Activated naive CD8-positive, alpha-beta T cell treated with anti-CD3 and anti-CD28 coated beads, Interleukin-2, amount 50 U/mL, for 24 hours (primary cell): Measurements from ENCODE around the gene SLC29A2.

ENCODE experiments used
- ATAC-seq: fragments of 150-1000 bp; cut with Tn5 transposase; one replicate; pipeline ENCODE4 v1.10.0; 2021
- DNase-seq: peaks from one replicate; pipeline ENCODE4 v3.0.0; 2021
- H3K27ac Mint-ChIP-seq: one replicate; pipeline ENCODE4 v1.8.0; 2021; ENCODE audit warnings: mild to moderate bottlenecking, mixed read lengths
- H3K27me3 Mint-ChIP-seq: one replicate; pipeline ENCODE4 v1.8.0; 2021; ENCODE audit warnings: mixed read lengths
- H3K36me3 Mint-ChIP-seq: one replicate; pipeline ENCODE4 v1.8.0; 2021; ENCODE audit warnings: low read depth, mixed read lengths
- H3K4me1 Mint-ChIP-seq: one replicate; pipeline ENCODE4 v1.8.0; 2021; ENCODE audit warnings: mixed read lengths
- H3K4me3 Mint-ChIP-seq: one replicate; pipeline ENCODE4 v1.8.0; 2021; ENCODE audit warnings: mild to moderate bottlenecking, moderate library complexity, mixed read lengths
- H3K9me3 Mint-ChIP-seq: one replicate; pipeline ENCODE4 v1.8.0; 2021; ENCODE audit warnings: mixed read lengths

SLC29A2 gene

GRCh38 chr11:66346476-66347424 is 24.8 kb downstream of the SLC29A2 start:
- ATAC-seq (no peak), DNase-seq (no peak)
- no peaks in the 10 kb centered on the region for H3K9me3 Mint-ChIP-seq
- peaks cover 46% of the 10 kb centered on the region for H3K4me1 Mint-ChIP-seq
- peaks cover 3% of the 10 kb centered on the region for H3K27me3 Mint-ChIP-seq
- peaks cover 14% of the 10 kb centered on the region for H3K36me3 Mint-ChIP-seq
- H3K27ac Mint-ChIP-seq = peak overlapping the region; percentile 91
- peak overlapping the region; percentile 94 for H3K4me3 Mint-ChIP-seq

DNA sequence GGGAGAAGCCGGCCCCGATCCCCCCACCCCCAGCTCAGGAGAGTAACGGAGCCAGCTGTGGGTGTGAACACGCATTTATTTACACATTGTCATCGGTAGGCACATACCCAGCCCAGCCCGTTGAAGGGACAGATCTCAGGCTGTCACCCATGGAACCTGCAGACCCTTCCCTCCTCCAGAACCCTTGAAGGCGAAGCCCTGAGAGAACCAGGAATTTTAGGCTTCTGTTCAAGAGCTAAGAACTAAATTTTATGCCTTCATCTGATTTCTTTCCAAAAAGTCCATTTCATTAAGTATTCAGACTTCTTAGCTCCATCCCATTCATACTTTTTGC is 26.3 kb downstream of the SLC29A2 start:
- peaks cover 3% of the 10 kb centered on the region for H3K27me3 Mint-ChIP-seq
- peaks cover 49% of the 10 kb centered on the region for H3K4me1 Mint-ChIP-seq

GRCh38 chr11:66344550-66345315 is 26.8 kb downstream of the SLC29A2 start, which contains the start of gene BRMS1:
Gene BRMS1, minus strand, starts transcription at chr11:66345104. Its CDS starts 2,870 bp downstream, at chr11:66342234.
- H3K27ac Mint-ChIP-seq = peak within 1 kb of the TSS; percentile 91
- peaks cover 23% of the 10 kb centered on the region for H3K36me3 Mint-ChIP-seq
- no peaks in the 10 kb centered on the region for H3K9me3 Mint-ChIP-seq
- peak within 1 kb of the TSS; percentile 94 for H3K4me3 Mint-ChIP-seq
- peaks cover 49% of the 10 kb centered on the region for H3K4me1 Mint-ChIP-seq
- peak; percentile 75 for ATAC-seq
- DNase-seq = peak; percentile 97
- H3K27me3 Mint-ChIP-seq = peaks cover 3% of the 10 kb centered on the region

More for the DNA sequence above, 26.3 kb downstream of the SLC29A2 start:
- Mint-ChIP-seq H3K4me3 (peak overlapping the region; percentile 94), H3K9me3 (no peaks in the 10 kb centered on the region), H3K27ac (peak overlapping the region; percentile 91), H3K36me3 (peaks cover 23% of the 10 kb centered on the region)
- peak; percentile 2 for ATAC-seq
- no peak for DNase-seq

- Mint-ChIP-seq H3K9me3 (no peaks in the 10 kb centered on the region), H3K27ac (peak overlapping the region; percentile 55), H3K36me3 (peaks cover 30% of the 10 kb centered on the region), H3K4me1 (peaks cover 54% of the 10 kb centered on the region), H3K27me3 (peaks cover 3% of the 10 kb centered on the region), H3K4me3 (peak overlapping the region; percentile 94)
- ATAC-seq (no peak), DNase-seq (no peak)
Measured at GRCh38 chr11:66343176-66343575, 28.4 kb downstream of the SLC29A2 start.

DNA sequence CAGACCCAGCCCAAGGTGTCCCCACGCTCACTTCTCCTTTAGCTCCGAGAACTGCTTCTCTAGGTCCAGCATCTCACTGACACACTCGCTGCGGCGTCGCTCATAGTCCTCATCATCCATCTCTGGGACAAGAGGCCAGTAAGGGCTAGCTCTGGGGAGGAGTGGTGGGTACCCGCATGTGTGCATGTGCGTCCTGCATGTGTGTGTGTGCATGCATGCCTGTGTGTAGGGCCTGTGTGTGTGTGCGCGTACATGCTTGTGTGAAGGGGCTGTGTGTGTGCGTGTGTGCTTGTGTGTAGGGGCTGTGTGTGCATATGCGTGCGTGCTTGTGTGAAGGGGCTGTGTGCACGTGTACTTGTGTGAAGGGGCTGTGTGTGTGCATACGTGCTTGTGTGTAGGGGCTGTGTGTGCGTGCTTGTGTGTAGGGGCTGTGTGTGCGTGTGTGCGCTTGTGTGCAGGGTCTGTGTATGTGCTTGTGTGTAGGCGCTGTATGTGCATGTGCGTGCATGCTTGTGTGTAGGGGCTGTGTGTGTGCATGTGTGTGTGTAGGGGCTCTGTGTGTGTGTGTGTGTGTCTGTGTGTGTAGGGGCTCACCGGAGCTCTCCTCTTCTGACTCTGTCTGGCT is 29.9 kb downstream of the SLC29A2 start:
- no peak for DNase-seq
- Mint-ChIP-seq H3K4me3 (no peak overlapping the region), H3K36me3 (peaks cover 37% of the 10 kb centered on the region), H3K4me1 (peaks cover 65% of the 10 kb centered on the region), H3K9me3 (no peaks in the 10 kb centered on the region), H3K27me3 (no peaks in the 10 kb centered on the region), H3K27ac (no peak overlapping the region)
- no peak for ATAC-seq

- peaks cover 37% of the 10 kb centered on the region for H3K36me3 Mint-ChIP-seq
- no peak overlapping the region for H3K4me3 Mint-ChIP-seq
- H3K27me3 Mint-ChIP-seq = no peaks in the 10 kb centered on the region
- no peak overlapping the region for H3K27ac Mint-ChIP-seq
- no peaks in the 10 kb centered on the region for H3K9me3 Mint-ChIP-seq
- DNase-seq (no peak), ATAC-seq (no peak)
- peaks cover 65% of the 10 kb centered on the region for H3K4me1 Mint-ChIP-seq
Measured at GRCh38 chr11:66340596-66341501, 30.7 kb downstream of the SLC29A2 start.

DNA sequence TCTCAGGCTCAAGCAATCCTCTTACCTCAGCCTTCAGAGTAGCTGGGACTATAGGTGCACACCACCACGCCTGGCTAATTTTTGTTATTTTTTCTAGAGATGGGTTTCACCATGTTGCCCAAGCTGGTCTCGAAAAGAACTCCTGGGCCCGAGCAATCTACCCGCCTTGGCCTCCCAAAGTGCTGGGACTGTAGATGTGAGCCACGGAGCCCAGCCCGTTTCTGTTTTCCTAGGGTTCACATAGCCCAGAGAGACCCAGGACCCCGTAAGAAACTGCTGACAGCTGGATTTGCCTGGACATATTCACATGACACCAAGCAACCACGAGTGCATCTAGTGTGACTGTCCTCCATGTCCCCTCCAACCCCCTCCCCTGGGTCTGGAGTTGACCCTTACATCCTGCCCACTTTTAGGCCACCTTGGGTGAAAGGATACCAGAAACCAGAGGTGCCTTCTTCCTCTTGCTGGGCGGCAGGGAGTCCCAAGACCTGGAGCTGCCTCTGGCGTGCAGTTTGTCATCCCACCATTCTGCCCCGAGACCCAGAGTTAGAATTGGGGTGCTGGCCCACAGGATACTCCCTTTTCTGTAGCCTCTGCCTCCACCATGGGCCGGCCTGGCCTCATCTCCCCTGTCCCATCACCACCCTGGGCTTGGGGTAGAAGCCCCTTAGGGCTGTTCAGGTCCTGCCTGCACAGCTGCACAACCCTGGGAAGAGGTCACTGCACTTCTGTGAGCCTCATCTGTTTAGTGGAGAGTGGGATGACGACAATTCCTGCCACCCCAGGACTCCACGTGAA is 31.7 kb downstream of the SLC29A2 start:
- DNase-seq = no peak
- H3K36me3 Mint-ChIP-seq = peaks cover 37% of the 10 kb centered on the region
- peaks cover 57% of the 10 kb centered on the region for H3K4me1 Mint-ChIP-seq
- H3K4me3 Mint-ChIP-seq = no peak overlapping the region
- no peak for ATAC-seq
- no peak overlapping the region for H3K27ac Mint-ChIP-seq
- no peaks in the 10 kb centered on the region for H3K9me3 Mint-ChIP-seq
- H3K27me3 Mint-ChIP-seq = peaks cover 2% of the 10 kb centered on the region

GRCh38 chr11:66339162-66339675 is 32.3 kb downstream of the SLC29A2 start:
- H3K4me3 Mint-ChIP-seq = no peak overlapping the region
- no peaks in the 10 kb centered on the region for H3K9me3 Mint-ChIP-seq
- peaks cover 2% of the 10 kb centered on the region for H3K27me3 Mint-ChIP-seq
- DNase-seq (no peak), ATAC-seq (no peak)
- H3K4me1 Mint-ChIP-seq = peaks cover 50% of the 10 kb centered on the region
- H3K36me3 Mint-ChIP-seq = peaks cover 35% of the 10 kb centered on the region
- no peak overlapping the region for H3K27ac Mint-ChIP-seq

GRCh38 chr11:66338276-66339161 is 33.0 kb downstream of the SLC29A2 start:
- H3K9me3 Mint-ChIP-seq = no peaks in the 10 kb centered on the region
- no peak for DNase-seq
- H3K4me1 Mint-ChIP-seq = peaks cover 43% of the 10 kb centered on the region
- H3K27ac Mint-ChIP-seq = peak overlapping the region; percentile 8
- peaks cover 35% of the 10 kb centered on the region for H3K36me3 Mint-ChIP-seq
- H3K4me3 Mint-ChIP-seq = no peak overlapping the region
- no peak for ATAC-seq
- peaks cover 2% of the 10 kb centered on the region for H3K27me3 Mint-ChIP-seq

DNA sequence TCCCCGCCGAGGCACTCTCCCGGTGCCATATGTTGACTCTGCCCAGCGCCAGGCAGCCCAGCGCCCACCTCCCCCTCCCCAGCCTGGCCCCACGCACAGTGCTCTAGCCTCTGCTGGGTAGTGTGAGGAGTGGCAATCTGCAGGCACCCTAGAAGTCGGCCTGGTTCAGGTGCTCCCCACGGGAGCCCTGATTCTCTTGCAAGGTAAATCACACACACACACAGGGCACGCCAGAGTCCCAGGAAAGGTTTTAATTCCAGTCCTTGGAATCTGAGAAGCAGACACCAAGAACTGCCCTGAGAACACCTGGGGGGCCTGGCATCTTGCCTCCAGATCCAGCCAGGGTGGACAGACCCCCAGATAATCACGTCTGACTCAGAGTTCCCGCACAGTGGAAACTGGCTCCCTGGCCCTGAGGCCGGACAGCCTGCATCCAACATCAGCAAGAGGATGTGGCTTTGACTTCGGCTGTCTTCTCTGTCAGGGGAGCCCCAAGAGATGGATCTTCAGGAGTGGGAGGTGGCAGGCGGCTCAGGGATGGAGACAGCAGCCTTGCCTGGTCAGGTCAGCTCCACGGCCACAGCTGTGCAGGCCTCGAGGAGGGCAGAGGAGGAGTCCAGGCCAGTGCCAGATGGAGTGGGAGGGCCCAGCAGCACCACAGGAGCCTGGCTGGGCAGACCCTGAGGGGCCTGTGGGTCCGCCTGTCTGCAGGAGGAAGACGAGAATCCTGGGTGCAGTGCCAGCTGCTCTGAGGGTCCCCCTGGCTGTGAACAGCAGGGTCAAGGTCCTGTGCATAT is 34.3 kb downstream of the SLC29A2 start:
- DNase-seq = no peak
- Mint-ChIP-seq H3K4me1 (peaks cover 35% of the 10 kb centered on the region), H3K27ac (peak overlapping the region; percentile 81), H3K27me3 (peaks cover 2% of the 10 kb centered on the region), H3K4me3 (peak overlapping the region; percentile 63), H3K36me3 (peaks cover 27% of the 10 kb centered on the region), H3K9me3 (no peaks in the 10 kb centered on the region)
- no peak for ATAC-seq

- Mint-ChIP-seq H3K36me3 (peaks cover 23% of the 10 kb centered on the region), H3K9me3 (no peaks in the 10 kb centered on the region), H3K27me3 (peaks cover 2% of the 10 kb centered on the region), H3K4me1 (peaks cover 32% of the 10 kb centered on the region), H3K27ac (peak within 1 kb of the TSS; percentile 81), H3K4me3 (peak within 1 kb of the TSS; percentile 63)
- ATAC-seq = peak; percentile 87
- peak; percentile 84 for DNase-seq
Measured at GRCh38 chr11:66336234-66337102, 35.1 kb downstream of the SLC29A2 start, which contains the start of gene RIN1. Gene RIN1, minus strand, starts transcription at chr11:66336434. Its CDS starts 32 bp downstream, at chr11:66336402.
